HG03565 (cell line): Measurements from ENCODE around the gene TMEM259.
"Not testable (repeated sequence)": the region's sequence is repeated elsewhere in the genome, so short reads cannot be mapped to it uniquely, and the experiment has no call there.

Experiments
- ATAC-seq: cut with Tn5 transposase; IDR thresholded peaks from one replicate; pipeline ENCODE4 v1.9.1; 2021; ENCODE audit warnings: mild to moderate bottlenecking, moderate library complexity; ENCODE audit not compliant: unreplicated experiment

TMEM259 gene

GRCh38 chr19:1040476-1041271 lies 19.8 kb upstream of the TMEM259 start:
- peak; percentile 35 for ATAC-seq

DNA sequence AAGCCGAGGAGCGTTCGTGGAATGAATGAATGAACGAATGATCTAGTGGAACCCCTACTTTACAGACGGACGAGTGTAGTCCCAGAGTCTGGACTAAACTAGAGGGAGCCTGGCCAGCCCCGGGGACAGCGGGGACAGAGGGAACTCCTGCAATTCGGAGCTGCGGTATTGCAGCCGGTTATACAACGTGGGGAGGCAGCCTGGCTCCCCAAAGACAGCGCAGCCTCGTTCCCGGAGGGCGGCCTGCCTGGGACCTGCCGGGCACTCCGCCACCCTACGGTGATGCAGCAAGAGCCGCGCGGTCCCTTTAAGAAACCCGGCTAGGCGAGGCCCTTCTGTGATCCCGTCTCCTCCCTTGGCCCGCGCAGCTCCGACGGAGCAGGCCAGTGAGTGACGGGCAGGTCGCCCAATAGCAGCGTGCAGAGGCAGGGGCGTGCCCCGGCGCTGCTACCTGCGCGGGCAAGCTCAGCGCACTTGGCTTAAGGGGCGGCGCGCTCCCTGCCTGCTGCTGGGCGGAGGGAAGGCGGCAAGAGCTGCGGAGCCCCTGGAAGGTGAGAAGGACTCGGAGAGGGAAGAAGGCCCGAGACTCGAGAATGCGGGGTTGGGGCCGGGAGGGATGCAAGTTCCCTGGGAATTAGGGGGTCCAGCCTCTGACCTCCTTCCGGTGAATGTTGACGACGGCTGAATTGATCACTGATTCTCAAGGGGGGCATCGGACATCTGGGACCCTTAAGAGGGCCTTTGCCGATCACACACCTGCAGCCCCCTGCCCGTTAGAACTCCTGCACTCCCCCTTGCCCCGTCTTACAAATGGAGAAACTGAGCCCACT lies 18.9 kb upstream of the TMEM259 start, which contains the start of gene ABCA7:
Gene ABCA7, plus strand, starts transcription at position 462 of the 830 bp plus-strand sequence. CDS start 1,255 bp downstream, outside the sequence.
- peak; percentile 72 for ATAC-seq

DNA sequence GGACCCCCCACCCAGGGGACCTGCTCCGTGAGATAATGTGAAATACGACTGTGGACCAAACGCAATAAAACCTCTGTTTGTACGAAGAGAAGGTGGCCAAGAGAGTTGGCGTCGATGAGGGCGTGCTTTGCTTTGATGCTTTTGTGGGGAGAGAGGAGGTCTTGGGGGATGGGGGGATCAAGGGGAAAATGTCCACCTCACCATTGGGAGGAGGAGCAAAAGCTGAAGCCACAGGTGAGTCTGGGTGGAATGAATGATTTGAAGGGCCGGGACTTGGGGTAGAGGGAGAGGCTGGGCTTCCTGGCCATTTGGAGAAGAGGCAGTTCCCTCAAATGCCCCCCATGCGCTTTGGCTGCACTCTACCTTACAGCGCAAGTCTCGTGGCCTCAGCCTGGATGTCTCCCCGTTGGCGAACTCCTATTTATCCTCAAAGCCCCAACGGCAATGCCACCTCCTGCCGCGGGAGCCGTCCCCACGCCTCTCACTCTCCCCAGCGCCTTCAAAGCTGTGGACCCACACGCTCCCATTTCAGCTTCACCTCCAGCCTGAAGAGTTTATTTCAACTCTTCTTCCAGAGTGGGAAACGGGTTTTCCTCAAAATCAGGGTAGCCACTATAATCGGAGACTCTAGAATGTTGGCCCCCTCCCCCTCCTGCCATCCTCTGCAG lies 18.2 kb upstream of the TMEM259 start:
- ATAC-seq, result no peak

GRCh38 chr19:1037621-1038064 lies 16.7 kb upstream of the TMEM259 start:
- no peak for ATAC-seq

DNA sequence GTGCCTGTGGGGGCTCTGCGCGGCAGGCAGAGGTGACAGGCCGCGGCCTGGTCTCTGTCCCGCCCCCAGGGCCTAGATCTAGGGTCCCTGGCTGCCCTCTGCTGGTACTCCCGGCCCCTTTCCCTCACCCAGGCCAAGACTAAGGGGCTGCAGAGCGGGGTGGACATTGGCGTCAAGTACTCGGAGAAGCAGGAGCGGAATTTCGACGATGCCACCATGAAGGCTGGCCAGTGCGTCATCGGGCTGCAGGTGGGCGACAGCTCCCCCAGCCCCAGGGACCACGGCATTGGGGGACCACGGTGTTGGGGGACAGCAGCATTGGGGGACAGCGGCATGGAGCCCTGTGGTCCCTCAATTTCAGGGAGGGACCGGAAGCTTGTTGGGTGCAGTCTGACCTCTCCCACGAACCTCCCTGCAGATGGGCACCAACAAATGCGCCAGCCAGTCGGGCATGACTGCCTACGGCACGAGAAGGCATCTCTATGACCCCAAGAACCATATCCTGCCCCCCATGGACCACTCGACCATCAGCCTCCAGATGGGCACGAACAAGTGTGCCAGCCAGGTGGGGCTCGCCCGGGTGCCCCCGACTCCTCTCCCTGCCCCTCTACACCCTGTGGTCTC lies 15.2 kb upstream of the TMEM259 start:
- ATAC-seq, result no peak

DNA sequence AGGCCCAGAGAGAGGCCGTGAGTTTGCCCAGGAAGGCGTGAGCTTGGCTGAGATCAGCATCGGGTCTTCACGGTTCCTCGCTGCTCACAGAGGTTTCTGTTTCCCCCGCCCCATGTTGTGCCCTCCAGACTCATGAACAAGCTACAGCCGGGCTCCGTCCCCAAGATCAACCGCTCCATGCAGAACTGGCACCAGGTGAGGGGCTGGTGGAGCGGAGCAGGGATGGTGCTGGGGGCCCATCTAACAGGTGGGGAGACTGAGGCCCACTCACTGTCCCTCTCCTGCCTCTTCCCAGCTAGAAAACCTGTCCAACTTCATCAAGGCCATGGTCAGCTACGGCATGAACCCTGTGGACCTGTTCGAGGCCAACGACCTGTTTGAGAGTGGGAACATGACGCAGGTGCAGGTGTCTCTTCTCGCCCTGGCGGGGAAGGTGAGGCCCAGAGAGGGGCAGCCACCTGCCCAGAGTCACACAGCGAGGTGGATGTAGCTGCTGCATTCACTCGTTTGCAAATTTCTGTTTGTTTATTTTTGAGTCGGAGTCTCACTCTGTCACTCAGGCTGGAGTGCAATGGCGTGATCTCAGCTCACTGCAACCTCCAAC lies 11.4 kb upstream of the TMEM259 start:
- ATAC-seq, result no peak

DNA sequence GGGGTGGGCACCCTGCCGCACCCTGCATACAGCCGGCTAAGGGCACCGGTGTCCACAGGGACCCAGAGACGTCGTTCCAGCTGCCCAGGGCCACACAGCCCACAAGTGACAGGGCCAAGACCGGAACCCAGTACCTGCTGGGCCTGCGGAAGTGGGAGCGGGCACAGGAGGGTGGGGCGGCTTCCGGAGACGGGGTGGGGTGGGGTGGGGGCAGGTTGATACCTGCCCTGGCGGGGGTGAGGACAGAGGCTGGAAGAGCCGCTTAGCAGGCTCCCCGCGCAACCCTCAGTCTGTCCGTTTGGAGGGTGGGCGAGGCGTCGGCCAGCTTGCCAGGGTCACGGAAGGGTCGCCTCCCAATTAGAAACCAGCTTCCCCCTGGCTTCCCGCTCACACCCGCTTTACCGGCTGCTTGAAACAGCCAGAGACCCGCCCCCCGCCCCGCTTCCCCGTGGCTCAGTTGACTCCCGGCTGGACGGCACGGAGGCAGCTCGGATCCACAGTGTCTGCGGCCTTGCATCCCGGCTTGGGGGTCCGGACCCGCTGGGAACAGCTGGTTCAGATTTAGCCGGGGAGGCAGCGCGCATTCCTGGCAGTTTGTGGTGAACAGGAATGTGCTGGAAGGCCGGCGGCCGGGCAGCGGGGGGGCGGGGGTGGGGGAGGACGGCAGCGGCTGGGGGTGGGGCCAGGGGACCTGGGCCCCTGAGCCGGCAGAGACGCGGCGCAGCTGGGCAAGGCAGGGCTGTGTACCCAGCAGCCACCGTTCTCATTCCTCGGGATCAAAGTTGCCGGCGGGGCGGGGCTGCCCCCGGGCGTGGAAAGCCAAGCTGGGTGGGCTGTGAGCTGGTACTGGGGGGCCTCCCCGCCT lies 7.4 kb upstream of the TMEM259 start:
- no peak for ATAC-seq

- no peak for ATAC-seq
Observed at GRCh38 chr19:1027650-1028061, 6.7 kb upstream of the TMEM259 start.

- no peak for ATAC-seq
Observed at GRCh38 chr19:1026783-1027649, 6.1 kb upstream of the TMEM259 start.

DNA sequence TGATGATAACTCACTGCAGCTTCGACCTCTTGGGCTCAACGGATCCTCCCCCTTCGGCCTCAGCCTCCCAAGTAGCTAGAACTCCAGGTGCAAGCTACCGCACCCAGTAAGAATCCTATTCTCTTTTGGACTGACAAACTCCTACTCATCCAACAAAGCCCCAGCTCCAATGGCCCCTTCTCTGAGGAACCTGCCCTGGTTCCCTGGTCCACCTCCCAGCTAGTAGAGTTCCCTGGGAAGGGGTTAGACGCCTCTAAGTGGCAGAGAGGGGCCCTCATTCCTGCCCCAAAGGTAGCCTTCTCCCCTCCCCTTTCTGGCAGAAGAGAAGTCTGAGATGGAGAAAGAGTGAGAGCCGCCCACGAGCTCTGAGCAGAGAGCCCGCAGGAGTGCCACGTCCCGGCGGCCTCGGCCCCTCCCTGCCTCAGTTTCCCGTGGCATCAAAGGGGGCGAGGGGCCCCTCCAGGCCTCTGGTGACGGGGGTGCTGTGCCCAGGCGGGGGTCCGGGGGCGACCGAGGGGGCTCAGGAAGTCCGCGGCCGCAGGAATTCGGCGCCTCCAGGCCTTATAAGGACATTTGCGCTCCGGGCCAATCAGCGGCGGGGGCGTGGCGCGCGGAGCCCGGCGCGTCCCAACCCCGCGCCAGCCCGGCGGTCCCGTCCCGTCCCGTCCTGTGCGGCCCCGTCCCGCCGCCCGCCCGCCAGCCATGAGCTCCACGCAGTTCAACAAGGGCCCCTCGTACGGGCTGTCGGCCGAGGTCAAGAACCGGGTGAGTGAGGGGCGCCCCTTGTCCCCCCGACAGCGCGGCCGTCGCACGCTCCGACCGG lies 5.2 kb upstream of the TMEM259 start, which contains the start of gene CNN2:
Gene CNN2, plus strand, starts transcription at position 649 of the 823 bp plus-strand sequence. Its CDS starts 54 bp downstream, at position 703.
- ATAC-seq, result no peak

DNA sequence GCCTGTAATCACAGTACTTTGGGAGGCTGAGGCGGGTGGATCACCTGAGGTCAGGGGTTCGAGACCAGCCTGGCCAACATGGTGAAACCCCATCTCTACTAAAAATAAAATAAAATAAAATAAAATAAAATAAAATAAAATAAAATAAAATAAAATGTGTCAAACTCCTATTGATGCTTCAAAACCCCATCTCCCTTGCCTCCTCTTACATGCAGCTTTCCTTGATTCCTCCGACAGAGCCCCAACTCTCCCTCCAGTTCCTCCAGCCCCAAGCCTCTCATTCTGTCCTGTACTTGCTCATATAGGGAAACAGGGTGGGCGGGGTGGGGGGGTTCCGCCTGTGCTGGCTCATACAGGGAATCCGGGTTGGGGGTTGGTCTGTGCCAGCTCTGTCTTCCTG lies 4.2 kb upstream of the TMEM259 start:
- ATAC-seq, result not testable (repeated sequence)

GRCh38 chr19:1023883-1024188 lies 2.9 kb upstream of the TMEM259 start:
- ATAC-seq, result not testable (repeated sequence)

DNA sequence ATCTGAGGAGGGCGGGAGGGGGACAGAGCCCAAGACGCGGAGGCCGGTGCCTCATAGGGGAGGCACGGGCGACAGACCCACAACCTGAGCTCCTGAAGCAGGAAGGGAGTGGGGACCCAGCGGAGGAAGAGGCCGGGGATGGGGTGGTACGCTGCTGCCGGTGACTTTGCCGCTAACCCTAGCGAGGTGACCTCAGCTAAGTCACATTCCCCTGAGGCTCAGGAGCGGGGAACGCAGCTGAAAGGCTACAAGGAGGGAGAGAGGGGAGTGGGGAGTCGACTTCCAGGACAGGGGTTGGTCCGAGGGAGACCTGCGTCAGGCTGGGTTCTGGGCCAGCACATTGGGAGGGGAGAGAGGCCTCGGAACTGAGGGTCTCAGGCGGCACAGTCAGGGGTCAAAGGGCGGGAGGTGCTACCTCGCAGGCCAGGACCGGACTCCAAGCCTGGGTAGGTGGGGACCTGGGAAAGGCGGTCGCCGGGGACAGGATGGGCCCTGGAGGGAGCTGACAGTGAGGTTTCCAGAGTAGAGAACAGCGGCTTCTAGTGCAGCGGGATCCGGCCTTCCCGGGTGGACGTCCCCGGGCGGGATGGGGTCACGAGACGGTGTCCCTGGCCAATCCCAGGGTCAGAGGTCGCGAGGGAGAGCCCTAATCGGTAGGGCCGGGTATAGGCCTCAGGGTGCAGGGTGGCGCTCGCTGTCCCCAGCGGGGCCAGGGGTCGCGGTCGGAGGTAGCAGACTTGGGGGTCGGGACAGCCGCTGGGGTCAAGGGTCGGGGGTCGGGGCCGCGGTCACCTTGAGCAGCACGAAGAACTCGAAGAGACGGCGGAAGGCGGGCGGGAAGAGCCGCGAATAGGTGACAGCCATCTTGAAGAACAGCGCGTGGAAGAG lies 699 bp downstream of the TMEM259 start:
- no peak for ATAC-seq

- no peak for ATAC-seq
Observed at GRCh38 chr19:1019616-1019961, 1.3 kb downstream of the TMEM259 start.

GRCh38 chr19:1018932-1019615 lies 1.8 kb downstream of the TMEM259 start:
- ATAC-seq, result no peak

GRCh38 chr19:1018393-1018792 lies 2.5 kb downstream of the TMEM259 start:
- ATAC-seq, result no peak
